Testis (tissue), 2 donors: Measurements from ENCODE around the gene TCERG1L.

ENCODE experiments used
- POLR2A ChIP-seq: fragments of 450-650 bp; IDR thresholded peaks from one replicate; pipeline ENCODE4 v1.6.1; 2017; ENCODE audit warnings: antibody characterized with exemption, mild to moderate bottlenecking, moderate library complexity
- TF ChIP-seq, protein P1 (sequence below), 3 experiments: fragments of 450-650 bp in 2 of 3; fragments of 200-600 bp in 1 of 3; sonication (generic) in 1 of 3; IDR thresholded peaks; one replicate each; pipeline ENCODE4 v1.5.1; 2016 to 2019; ENCODE audit warnings: antibody characterized with exemption in 3 of 3, mild to moderate bottlenecking in 2 of 3, moderate library complexity in 1 of 3

GRCh38 chr10:131080571-131080970 is 230.9 kb downstream of the TCERG1L start:
- TF ChIP-seq, protein P1, sequence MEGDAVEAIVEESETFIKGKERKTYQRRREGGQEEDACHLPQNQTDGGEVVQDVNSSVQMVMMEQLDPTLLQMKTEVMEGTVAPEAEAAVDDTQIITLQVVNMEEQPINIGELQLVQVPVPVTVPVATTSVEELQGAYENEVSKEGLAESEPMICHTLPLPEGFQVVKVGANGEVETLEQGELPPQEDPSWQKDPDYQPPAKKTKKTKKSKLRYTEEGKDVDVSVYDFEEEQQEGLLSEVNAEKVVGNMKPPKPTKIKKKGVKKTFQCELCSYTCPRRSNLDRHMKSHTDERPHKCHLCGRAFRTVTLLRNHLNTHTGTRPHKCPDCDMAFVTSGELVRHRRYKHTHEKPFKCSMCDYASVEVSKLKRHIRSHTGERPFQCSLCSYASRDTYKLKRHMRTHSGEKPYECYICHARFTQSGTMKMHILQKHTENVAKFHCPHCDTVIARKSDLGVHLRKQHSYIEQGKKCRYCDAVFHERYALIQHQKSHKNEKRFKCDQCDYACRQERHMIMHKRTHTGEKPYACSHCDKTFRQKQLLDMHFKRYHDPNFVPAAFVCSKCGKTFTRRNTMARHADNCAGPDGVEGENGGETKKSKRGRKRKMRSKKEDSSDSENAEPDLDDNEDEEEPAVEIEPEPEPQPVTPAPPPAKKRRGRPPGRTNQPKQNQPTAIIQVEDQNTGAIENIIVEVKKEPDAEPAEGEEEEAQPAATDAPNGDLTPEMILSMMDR (IDR thresholded peaks at IDR 0.05), result no peak
- TF ChIP-seq POLR2A, result no peak
